Vagina (tissue), 2 donors: Measurements from ENCODE around the gene PFKM. TPM values are rescaled to one million over a fixed set of nuclear protein-coding genes. Genes with fewer than 3 reads are reported as not detected.
A peak's percentile ranks its signal among the peaks of the same experiment; 100 is the strongest.
"Not testable (repeated sequence)": the region's sequence is repeated elsewhere in the genome, so short reads cannot be mapped to it uniquely, and the experiment has no call there.

ENCODE experiments used
- DNase-seq, 2 donors: peaks; one replicate each; pipeline ENCODE4 v3.0.0-alpha.2; 2017; ENCODE audit errors: extremely low spot score in 2 of 2
- H3K27ac ChIP-seq: fragments of 200-600 bp; sonication (generic); one replicate; pipeline ENCODE4 v1.5.1; 2019
- H3K27me3 ChIP-seq: fragments of 200-600 bp; sonication (generic); one replicate; pipeline ENCODE4 v1.5.1; 2019
- H3K36me3 ChIP-seq, 2 donors: fragments of 200-600 bp; sonication (generic); one replicate each; pipeline ENCODE4 v1.5.1; 2017 to 2019
- H3K4me1 ChIP-seq: fragments of 200-600 bp; sonication (generic); one replicate; pipeline ENCODE4 v1.5.1; 2019
- H3K4me3 ChIP-seq, 2 donors: fragments of 200-600 bp; sonication (generic); 1 replicate in 1 of 2; 2 replicates in 1 of 2; pipeline ENCODE4 v1.5.1; 2016 to 2019
- H3K9me3 ChIP-seq: fragments of 200-600 bp; sonication (generic); one replicate; pipeline ENCODE4 v1.5.1; 2019
- CTCF ChIP-seq, 3 experiments: fragments of 450-650 bp in 2 of 3; fragments of 200-600 bp in 1 of 3; sonication (generic) in 1 of 3; IDR thresholded peaks; one replicate each; pipeline ENCODE4 v1.5.1; 2017 to 2019; ENCODE audit warnings: antibody characterized with exemption in 3 of 3, mild to moderate bottlenecking in 2 of 3, moderate library complexity in 2 of 3
- POLR2A ChIP-seq, 2 donors: fragments of 450-650 bp; IDR thresholded peaks; one replicate each; pipeline ENCODE4 v1.6.1; 2017; ENCODE audit warnings: antibody characterized with exemption in 2 of 2, mild to moderate bottlenecking in 2 of 2, moderate library complexity in 2 of 2
- POLR2AphosphoS5 ChIP-seq, 2 donors: sonication (generic); formaldehyde crosslinking; IDR thresholded peaks; one replicate each; pipeline ENCODE4 v1.9.0; 2017; ENCODE audit warnings: antibody characterized with exemption in 2 of 2, mild to moderate bottlenecking in 2 of 2, low read depth in 1 of 2; ENCODE audit not compliant: insufficient read depth in 1 of 2
- intact Hi-C: fragments of 100-400 bp; cut with DNase I; formaldehyde crosslinking; loops from one replicate; pipeline ENCODE4 v1.15.1; 2023
- total RNA-seq: library from RNA; depleted of rRNA; stranded (reverse); fragments of >200 nt; gene quantifications from one replicate; pipeline ENCODE4 v1.2.3, GENCODE V29; 2016

The PFKM gene
- total RNA-seq, 1 donor from 2014 or later: 29.0 TPM

GRCh38 chr12:48110691-48111311, 8.4 kb upstream of the PFKM start:
- Histone ChIP-seq H3K4me3 (no peak overlapping the region), H3K4me1 (peaks cover 9% of the 10 kb centered on the region), H3K9me3 (no peaks in the 10 kb centered on the region), H3K36me3 (no peaks in the 10 kb centered on the region), H3K27me3 (no peaks in the 10 kb centered on the region), H3K27ac (no peak overlapping the region)
- TF ChIP-seq CTCF (IDR thresholded peaks at IDR 0.05) (no peak), POLR2A (IDR thresholded peaks at IDR 0.05) (no peak), POLR2AphosphoS5 (IDR thresholded peaks at IDR 0.05; ENCODE audit: insufficient read depth in 1 of 2, low read depth in 1 of 2) (no peak)
- no peak for DNase-seq
- intact Hi-C loops: no loop called here

GRCh38 chr12:48111312-48111693, 7.9 kb upstream of the PFKM start:
- H3K27ac ChIP-seq, DNase-seq, H3K4me1 ChIP-seq, H3K27me3 ChIP-seq, H3K36me3 ChIP-seq, intact Hi-C loops, H3K9me3 ChIP-seq, H3K4me3 ChIP-seq: not testable (repeated sequence)

- Histone ChIP-seq H3K36me3 (no peaks in the 10 kb centered on the region), H3K27me3 (no peaks in the 10 kb centered on the region), H3K27ac (no peak overlapping the region), H3K4me1 (peaks cover 22% of the 10 kb centered on the region), H3K9me3 (no peaks in the 10 kb centered on the region), H3K4me3 (no peak overlapping the region)
- intact Hi-C loops: no loop called here
- no peak for DNase-seq
- TF ChIP-seq CTCF (IDR thresholded peaks at IDR 0.05): no peak
Measured at GRCh38 chr12:48115957-48116356, 3.2 kb upstream of the PFKM start.

- no peak for TF ChIP-seq POLR2A (IDR thresholded peaks at IDR 0.05)
- no peak for TF ChIP-seq POLR2AphosphoS5 (IDR thresholded peaks at IDR 0.05; ENCODE audit: insufficient read depth in 1 of 2, low read depth in 1 of 2)
- TF ChIP-seq CTCF (IDR thresholded peaks at IDR 0.05): no peak
- H3K4me3 ChIP-seq: peak overlapping the region; percentile 52 to 71
- intact Hi-C loops: no loop called here
- no peak for DNase-seq
- no peaks in the 10 kb centered on the region for H3K27me3 ChIP-seq
- peaks cover 28% of the 10 kb centered on the region for H3K4me1 ChIP-seq
- H3K27ac ChIP-seq: peak overlapping the region; percentile 42
- no peaks in the 10 kb centered on the region for H3K36me3 ChIP-seq
- H3K9me3 ChIP-seq: no peaks in the 10 kb centered on the region
Measured at GRCh38 chr12:48118284-48118871, 786 bp upstream of the PFKM start.

- DNase-seq: no peak
- Histone ChIP-seq H3K36me3 (peaks cover 0 to 4% of the 10 kb centered on the region in 2 donors), H3K27me3 (no peaks in the 10 kb centered on the region), H3K4me1 (peaks cover 28% of the 10 kb centered on the region), H3K9me3 (no peaks in the 10 kb centered on the region), H3K4me3 (peak overlapping the region; percentile 52 to 71), H3K27ac (peak overlapping the region; percentile 82)
- intact Hi-C loops: no loop called here
- TF ChIP-seq POLR2AphosphoS5 (IDR thresholded peaks at IDR 0.05; ENCODE audit: insufficient read depth in 1 of 2, low read depth in 1 of 2) (no peak), POLR2A (IDR thresholded peaks at IDR 0.05) (no peak), CTCF (IDR thresholded peaks at IDR 0.05) (no peak)
Measured at GRCh38 chr12:48119834-48120195, 651 bp downstream of the PFKM start.
